Mucosa of descending colon (tissue), 3 donors: Measurements from ENCODE around the gene ETV6. TPM values are rescaled to one million over a fixed set of nuclear protein-coding genes. Genes with fewer than 3 reads are reported as not detected.

ENCODE experiments used
- ATAC-seq: fragments of 200-7000 bp; cut with Tn5 transposase; one replicate; pipeline ENCODE4 v1.9.1; 2020; ENCODE audit warnings: mild to moderate bottlenecking, moderate library complexity
- DNase-seq, 3 donors: peaks; one replicate each; pipeline ENCODE4 v3.0.0-alpha.2; 2020
- H3K36me3 ChIP-seq: fragments of 200-600 bp; one replicate; pipeline ENCODE4 v1.8.0; 2021; ENCODE audit warnings: low read depth, mild to moderate bottlenecking
- H3K4me1 ChIP-seq: fragments of 200-600 bp; one replicate; pipeline ENCODE4 v1.8.0; 2021; ENCODE audit warnings: low read depth, mild to moderate bottlenecking
- H3K4me3 ChIP-seq: fragments of 200-600 bp; one replicate; pipeline ENCODE4 v1.8.0; 2021; ENCODE audit warnings: mild to moderate bottlenecking
- H3K9me3 ChIP-seq: fragments of 200-600 bp; one replicate; pipeline ENCODE4 v1.8.0; 2021; ENCODE audit warnings: mild to moderate bottlenecking
- CTCF ChIP-seq: fragments of 200-600 bp; IDR thresholded peaks from one replicate; pipeline ENCODE4 v1.8.0; 2022; ENCODE audit warnings: antibody characterized with exemption, mild to moderate bottlenecking
- intact Hi-C, 2 donors: fragments of 100-400 bp; cut with DNase I in 1 of 2; cut with micrococcal nuclease in 1 of 2; formaldehyde crosslinking; loops; one replicate each; pipeline versions ENCODE4 v1.11.0 to v1.11.1; 2022; cut with DNase I, micrococcal nuclease
- total RNA-seq, 3 donors: library from RNA; stranded (reverse); fragmentation: NEBNext Ultra II Directional in 2 of 3; extraction: Animal tissue kit (Norgen Biotek cat#: 25700) in 2 of 3; gene quantifications; one replicate each; pipeline versions ENCODE4 v1.2.1 to v1.2.4, GENCODE V29; 2021 to 2023
- donor health status: DM: no; HTN: no; CAD: no; lungs with moderate emphysema.
- donor health status: DM: no; HTN: no; CAD: no.
- donor health status: DM: no; HTN: yes; CAD: no.

The ETV6 gene
- total RNA-seq, 3 donors from 2014 or later: 60.9 to 74.3 (median 72.8) TPM

GRCh38 chr12:11891754-11892386 lies 242.4 kb downstream of the ETV6 start:
- Histone ChIP-seq H3K36me3 (no peaks in the 10 kb centered on the region), H3K4me1 (no peaks in the 10 kb centered on the region), H3K9me3 (no peaks in the 10 kb centered on the region), H3K4me3 (no peak overlapping the region)
- no peak for TF ChIP-seq CTCF
- ATAC-seq (no peak), DNase-seq (no peak)
- intact Hi-C loops: no loop called here

DNA sequence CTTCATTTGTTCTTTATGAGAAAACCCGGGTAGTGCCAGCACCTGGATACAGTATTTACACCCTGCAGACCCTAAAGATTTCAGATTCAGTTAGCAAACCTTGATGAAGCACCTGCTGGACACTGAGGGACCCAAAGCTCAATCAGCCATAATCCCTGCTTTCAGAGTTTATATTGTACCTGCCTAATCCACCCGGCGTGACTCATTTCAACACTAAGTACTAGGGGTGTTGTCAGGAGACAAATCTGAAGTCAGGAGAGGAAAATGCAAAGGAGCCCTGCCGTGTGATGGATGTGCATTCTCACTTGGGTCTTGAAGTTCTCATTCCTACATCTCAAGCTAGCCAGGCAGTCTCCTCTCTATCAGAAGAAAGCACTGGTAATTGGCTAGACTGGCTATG lies 244.5 kb downstream of the ETV6 start:
- no peaks in the 10 kb centered on the region for H3K9me3 ChIP-seq
- DNase-seq (no peak), ATAC-seq (no peak)
- intact Hi-C loops: no loop called here
- no peak for TF ChIP-seq CTCF
- H3K36me3 ChIP-seq: no peaks in the 10 kb centered on the region
- no peak overlapping the region for H3K4me3 ChIP-seq
- no peaks in the 10 kb centered on the region for H3K4me1 ChIP-seq

DNA sequence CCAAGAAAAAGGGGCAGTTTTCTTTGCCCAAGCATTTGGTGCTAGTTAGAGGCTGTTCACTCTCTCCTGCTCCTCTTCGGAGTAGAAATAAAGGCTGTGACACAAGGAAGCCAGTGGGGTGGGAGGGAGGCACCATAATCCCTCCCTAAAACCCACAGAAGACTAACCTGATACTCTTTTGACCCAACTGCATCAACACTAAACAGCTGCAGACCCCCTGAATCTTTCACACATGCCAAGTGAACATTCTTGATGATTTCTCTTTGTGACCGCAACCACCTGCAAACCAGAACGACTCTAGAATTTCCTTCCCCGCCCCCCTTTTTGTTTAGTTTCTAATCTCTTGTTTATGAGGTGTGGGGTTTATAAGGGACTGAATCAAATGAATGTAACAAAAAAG lies 245.4 kb downstream of the ETV6 start:
- TF ChIP-seq CTCF: no peak
- Histone ChIP-seq H3K4me1 (no peaks in the 10 kb centered on the region), H3K4me3 (no peak overlapping the region), H3K36me3 (no peaks in the 10 kb centered on the region), H3K9me3 (no peaks in the 10 kb centered on the region)
- intact Hi-C loops: no loop called here
- DNase-seq (no peak), ATAC-seq (no peak)

DNA sequence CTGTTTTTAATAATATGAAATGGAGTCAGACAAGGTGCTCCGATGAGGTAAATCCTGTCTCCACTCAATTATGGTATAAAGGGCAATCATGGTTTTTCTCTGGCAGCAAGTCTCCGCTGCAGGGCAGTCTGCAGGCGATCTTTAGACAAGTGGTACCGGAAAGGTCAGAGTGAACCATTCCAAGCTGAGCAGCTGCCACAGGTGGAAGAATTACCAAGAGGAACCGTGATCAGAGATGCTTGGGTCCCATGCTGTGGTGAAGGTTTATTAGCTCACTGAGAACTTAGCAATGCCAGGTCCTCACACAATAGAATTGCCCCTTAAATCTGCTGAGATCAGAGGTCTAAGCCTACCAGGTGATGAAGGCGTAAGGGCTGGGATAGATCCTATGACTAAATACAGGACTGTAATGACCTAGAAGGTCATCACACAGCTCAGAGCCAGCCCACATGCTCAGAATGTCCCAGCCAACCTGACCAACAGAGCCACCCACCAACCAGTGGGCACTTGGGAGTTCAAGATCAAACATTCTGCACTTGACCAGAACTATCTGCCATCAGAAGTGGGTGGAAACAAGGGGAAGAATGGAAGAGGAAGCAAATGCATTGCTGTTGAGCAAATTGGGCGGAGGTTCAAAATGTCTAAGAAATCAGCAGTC lies 246.1 kb downstream of the ETV6 start:
- Histone ChIP-seq H3K4me3 (no peak overlapping the region), H3K4me1 (no peaks in the 10 kb centered on the region), H3K36me3 (no peaks in the 10 kb centered on the region), H3K9me3 (no peaks in the 10 kb centered on the region)
- no peak for DNase-seq
- ATAC-seq: peak; percentile 11
- intact Hi-C loops: no loop called here
- TF ChIP-seq CTCF: no peak

DNA sequence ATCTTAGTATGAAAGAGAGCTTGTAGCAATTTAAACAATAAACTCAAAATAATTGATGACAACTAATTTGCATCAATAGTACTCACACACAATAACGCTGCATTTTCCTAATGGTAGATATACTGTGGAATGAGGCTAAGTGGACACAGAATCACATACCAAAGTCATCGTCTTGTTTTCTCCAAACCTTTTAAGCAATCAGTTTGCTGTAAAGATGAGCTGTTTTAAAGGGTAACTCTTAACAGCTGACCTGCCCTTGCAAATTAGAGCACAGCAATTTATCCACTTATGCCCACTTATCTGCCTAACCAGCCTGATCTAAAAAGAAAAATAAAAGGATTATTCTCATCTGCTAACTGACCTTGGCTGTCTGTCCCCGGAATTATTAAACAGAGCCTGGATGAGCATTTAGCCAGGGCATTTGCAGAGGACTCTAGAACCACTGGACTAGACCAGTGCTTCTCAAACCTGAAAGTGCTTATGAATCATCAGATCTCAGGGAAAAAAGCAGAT lies 247.0 kb downstream of the ETV6 start:
- TF ChIP-seq CTCF: no peak
- Histone ChIP-seq H3K4me1 (no peaks in the 10 kb centered on the region), H3K4me3 (no peak overlapping the region), H3K9me3 (no peaks in the 10 kb centered on the region), H3K36me3 (no peaks in the 10 kb centered on the region)
- no peak for DNase-seq
- no peak for ATAC-seq
- intact Hi-C loops: no loop called here
